GM20000 (cell line): ENCODE measurements around the gene TBCK.
"Not testable (repeated sequence)": the region's sequence is repeated elsewhere in the genome, so short reads cannot be mapped to it uniquely, and the experiment has no call there.

Experiments used
- DNase-seq: peaks from one replicate; pipeline ENCODE4 v3.0.0; 2012; ENCODE audit warnings: low spot score
- TF ChIP-seq, protein P1 (sequence below): IDR thresholded peaks from 2 replicates; pipeline ENCODE4 v1.5.1; 2012; ENCODE audit warnings: mild to moderate bottlenecking, control low read depth; ENCODE audit errors: extremely low read depth, missing control alignments

Gene TBCK

DNA sequence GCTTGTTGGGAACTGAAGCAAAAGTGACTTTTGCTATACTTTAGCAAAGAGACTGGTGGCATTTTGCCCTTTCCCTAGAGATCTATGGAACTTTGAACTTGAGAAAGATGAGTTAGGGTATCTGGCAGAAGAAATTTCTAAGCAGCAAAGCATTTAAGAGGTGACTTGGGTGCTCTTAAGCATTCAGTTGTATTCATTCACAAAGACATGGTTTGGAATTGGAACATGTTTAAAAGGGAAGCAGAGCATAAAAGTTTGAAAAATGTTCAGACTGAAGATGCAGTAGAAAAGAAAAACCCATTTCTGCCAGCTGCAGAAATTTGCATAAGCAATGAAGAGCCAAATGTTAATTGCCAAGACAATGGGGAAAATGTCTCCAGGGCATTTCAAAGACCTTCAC lies 21.9 kb upstream of the TBCK start:
- DNase-seq = no peak
- TF ChIP-seq, protein P1, sequence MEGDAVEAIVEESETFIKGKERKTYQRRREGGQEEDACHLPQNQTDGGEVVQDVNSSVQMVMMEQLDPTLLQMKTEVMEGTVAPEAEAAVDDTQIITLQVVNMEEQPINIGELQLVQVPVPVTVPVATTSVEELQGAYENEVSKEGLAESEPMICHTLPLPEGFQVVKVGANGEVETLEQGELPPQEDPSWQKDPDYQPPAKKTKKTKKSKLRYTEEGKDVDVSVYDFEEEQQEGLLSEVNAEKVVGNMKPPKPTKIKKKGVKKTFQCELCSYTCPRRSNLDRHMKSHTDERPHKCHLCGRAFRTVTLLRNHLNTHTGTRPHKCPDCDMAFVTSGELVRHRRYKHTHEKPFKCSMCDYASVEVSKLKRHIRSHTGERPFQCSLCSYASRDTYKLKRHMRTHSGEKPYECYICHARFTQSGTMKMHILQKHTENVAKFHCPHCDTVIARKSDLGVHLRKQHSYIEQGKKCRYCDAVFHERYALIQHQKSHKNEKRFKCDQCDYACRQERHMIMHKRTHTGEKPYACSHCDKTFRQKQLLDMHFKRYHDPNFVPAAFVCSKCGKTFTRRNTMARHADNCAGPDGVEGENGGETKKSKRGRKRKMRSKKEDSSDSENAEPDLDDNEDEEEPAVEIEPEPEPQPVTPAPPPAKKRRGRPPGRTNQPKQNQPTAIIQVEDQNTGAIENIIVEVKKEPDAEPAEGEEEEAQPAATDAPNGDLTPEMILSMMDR = no peak

DNA sequence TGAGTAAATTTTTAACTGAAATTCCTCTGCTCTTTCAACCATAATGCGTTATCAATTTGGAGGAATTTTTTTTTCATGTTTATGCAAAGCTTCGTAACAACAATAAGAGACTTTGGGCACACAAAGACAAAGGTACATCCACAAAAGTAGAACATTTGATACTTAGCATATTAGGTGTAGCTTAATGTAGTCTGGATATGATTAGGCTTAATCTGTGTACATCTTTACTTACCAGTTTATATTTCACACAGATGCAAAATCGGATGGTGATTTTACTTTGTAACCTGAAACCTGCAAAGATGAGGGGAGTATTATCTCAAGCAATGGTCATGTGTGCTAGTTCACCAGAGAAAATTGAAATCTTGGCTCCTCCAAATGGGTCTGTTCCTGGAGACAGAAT lies 20.6 kb upstream of the TBCK start:
- DNase-seq = no peak
- TF ChIP-seq, protein P1 = no peak

DNA sequence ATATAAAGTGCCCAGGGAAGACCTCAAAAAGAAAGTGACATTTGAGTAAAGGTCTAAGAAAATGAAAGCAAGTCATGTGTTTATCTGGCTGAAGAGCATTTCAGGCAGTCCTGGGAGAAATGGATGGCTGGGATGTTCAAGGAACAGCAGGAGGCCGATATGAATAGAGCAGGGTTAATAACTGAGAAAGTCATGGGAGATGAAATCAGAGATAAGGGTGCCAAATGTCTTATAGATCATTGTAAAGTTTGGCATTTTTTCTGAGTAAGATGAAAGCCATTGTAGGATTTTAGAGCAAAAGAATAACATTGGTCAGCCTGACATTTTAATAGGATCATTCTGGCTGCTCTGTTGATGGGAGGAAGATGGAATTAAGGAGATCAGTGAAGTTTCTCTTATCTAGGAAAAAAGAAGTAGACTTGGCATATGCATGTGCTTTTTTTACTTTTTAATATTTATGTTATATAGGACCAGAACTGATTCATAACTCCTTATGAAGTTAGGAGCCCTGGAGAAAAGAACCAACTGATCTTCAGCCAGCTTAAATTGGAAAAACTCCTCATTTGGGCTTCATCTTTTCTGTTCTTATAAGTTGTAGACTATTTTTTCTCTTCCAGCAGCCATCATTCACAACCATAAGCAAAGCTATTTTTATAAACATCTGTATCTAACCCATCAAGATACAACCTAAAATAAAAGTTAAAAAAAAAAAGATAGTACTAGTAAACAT lies 18.9 kb upstream of the TBCK start:
- no peak for DNase-seq
- TF ChIP-seq, protein P1 = no peak

DNA sequence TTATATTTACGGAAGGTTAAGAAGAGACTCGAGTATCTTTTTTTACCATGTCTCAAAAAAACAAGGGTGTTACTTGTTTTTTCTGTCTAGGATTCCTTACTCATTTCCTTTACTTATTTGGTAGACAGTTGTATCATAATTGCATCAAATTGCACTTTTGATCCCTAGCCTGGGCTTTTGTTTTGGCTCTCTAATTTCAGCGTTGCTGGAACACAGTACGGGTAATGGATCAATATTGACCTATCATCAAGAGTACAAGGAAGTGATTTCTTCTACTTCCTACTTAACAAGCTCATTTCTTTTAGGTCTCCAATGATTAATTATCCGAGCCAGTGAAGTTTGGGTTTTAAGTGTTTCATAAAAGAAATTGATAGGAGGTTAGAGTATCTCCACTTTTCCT lies 17.2 kb upstream of the TBCK start:
- TF ChIP-seq, protein P1 = no peak
- no peak for DNase-seq

DNA sequence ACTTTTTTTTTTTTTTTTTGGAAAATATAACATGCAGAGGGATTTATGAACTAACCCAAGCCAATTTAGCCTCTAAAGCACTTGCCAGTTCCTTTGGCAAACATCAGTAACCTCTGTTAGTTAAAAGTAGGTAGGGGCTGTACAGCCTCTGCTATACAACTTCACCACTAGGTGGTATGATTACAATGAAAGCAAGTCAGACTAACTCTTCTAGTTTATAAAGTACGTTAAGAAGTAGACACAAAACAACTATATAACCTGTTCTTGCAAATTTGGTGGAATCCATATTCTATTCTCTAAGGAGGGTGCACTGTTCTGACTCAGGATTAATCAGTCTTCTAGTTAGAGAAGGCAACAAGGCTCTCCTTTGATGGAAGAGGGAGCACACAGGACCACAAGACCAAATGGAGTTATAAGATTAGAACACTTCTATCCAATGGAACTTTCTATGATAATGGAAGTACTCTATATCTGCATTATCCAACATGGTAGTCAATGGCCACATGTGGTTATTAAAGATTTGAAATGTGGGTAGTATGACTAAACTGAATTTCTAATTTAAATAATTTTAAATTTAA lies 13.1 kb upstream of the TBCK start:
- peak; percentile 26 for DNase-seq

GRCh38 chr4:106325800-106326199 lies 9.8 kb upstream of the TBCK start:
- no peak for DNase-seq
- TF ChIP-seq, protein P1 = no peak

More for the DNA sequence above, 13.1 kb upstream of the TBCK start:
- TF ChIP-seq, protein P1 = peak; percentile 23

DNA sequence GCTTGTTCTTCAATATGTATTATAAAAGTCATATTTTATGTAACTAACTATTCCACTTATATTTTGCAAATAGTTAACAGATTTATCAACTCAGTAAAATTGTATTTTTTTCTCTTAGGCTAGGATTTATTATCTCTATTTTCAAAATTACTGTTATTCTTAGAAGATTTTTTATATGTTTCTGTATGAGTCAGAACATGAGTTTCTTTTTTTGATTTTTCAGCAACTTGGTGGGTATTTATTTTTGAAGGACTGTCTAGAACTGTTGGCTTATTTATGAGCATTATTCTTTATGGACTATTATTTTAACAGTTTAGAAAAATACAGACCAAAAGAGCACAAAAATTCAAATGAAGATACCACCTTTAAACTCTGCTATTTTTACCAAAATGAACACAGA lies 7.1 kb upstream of the TBCK start:
- TF ChIP-seq, protein P1 = no peak
- no peak for DNase-seq

GRCh38 chr4:106321814-106322213 lies 5.8 kb upstream of the TBCK start:
- not testable (repeated sequence) for DNase-seq

- not testable (repeated sequence) for DNase-seq
These were observed 5.2 kb upstream of the TBCK start for GRCh38 chr4:106321168-106321567.
